ENCODE measurements around the gene PLA1A.
A peak's percentile ranks its signal among the peaks of the same experiment; 100 is the strongest.
"Not testable (repeated sequence)": the region's sequence is repeated elsewhere in the genome, so short reads cannot be mapped to it uniquely, and the experiment has no call there.

The PLA1A gene

DNA sequence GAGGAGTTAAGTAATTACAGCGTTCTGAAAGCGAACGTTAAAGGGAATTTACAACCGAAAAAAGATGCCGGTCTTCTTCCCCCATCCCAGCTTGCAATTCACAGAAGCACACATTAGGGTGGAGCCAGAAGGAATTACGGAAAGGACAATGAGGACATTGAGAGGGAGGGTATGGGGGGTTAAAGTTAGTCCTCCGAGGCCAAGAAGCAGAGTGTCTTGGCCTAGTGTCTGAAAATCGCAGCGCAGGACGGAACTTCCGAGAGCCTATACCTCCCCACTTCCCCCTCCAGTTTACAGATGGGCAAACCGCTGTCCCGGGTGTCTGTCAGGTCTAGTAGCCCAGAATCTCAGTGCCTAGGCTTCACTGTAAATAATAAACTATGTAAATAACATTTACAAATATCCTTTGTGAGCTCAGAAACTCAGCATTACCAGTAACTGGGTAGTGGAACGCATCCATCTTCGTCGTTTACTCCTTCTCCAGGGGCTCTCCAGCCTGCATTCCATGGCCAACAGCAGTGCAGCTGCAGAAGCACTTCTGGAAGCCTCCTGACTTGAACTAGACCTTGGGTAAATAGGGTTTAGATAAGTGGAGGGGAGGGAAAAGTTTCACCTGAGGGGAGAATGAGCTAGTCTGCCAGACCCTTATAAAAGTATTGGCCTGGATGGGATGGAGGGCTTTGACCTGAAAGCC lies 17.5 kb upstream of the PLA1A start:
- peak overlapping the region; percentile 92 for H3K9ac ChIP-seq (ENCODE audit: low read depth, low read length)
- no peaks in the 10 kb centered on the region for H3K27me3 ChIP-seq (ENCODE audit: control insufficient read depth, insufficient read depth, low read length)
- no peaks in the 10 kb centered on the region for H3K36me3 ChIP-seq (ENCODE audit: insufficient read depth, low read length)
- no peaks in the 10 kb centered on the region for H3K9me3 ChIP-seq (replicated peaks; ENCODE audit: low read length)
- H3K4me2 ChIP-seq (ENCODE audit: low read length): peak overlapping the region; percentile 88
- peak overlapping the region; percentile 74 for H3K4me3 ChIP-seq (ENCODE audit: low read length)
- peaks cover 15% of the 10 kb centered on the region for H3K4me1 ChIP-seq (ENCODE audit: control insufficient read depth, insufficient read depth, low read length)

DNA sequence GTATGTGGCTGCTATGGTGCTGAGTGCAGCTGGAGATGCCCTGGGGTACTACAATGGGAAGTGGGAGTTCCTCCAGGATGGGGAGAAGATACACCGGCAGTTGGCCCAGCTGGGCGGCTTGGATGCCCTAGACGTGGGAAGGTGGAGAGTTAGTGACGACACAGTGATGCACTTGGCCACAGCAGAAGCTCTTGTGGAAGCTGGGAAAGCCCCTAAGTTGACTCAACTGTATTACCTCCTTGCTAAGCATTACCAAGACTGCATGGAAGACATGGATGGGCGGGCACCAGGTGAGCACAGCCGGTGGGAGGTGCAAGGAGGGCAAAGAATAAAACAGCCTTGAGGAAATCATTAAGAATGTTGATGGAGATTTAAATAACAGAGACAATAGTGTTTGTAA lies 15.5 kb upstream of the PLA1A start:
- Histone ChIP-seq H3K9ac (ENCODE audit: low read depth, low read length) (no peak overlapping the region), H3K27me3 (ENCODE audit: control insufficient read depth, insufficient read depth, low read length) (no peaks in the 10 kb centered on the region), H3K4me1 (ENCODE audit: control insufficient read depth, insufficient read depth, low read length) (peaks cover 29% of the 10 kb centered on the region), H3K4me2 (ENCODE audit: low read length) (no peak overlapping the region), H3K4me3 (ENCODE audit: low read length) (no peak overlapping the region), H3K9me3 (replicated peaks; ENCODE audit: low read length) (no peaks in the 10 kb centered on the region), H3K36me3 (ENCODE audit: insufficient read depth, low read length) (no peaks in the 10 kb centered on the region)

DNA sequence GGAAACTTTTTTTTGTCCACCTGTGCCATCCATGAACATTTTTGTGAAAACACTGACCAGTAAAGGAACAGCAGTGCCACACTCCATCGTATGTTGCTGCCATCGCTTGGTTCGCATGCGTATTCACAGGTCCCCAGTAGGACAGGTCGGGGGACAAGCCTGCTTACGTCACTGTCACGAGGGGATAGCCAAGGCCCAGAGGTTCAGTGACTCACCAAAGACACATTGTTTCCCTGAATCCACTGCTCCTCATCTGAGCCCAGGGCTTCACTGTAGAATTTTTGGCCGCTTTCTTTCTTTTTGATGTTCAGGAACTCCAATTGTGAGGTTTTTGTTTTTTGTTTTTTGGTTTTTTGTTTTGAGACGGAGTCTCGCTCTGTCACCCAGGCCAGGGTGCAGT lies 12.5 kb upstream of the PLA1A start:
- Histone ChIP-seq H3K27me3 (ENCODE audit: control insufficient read depth, insufficient read depth, low read length) (no peaks in the 10 kb centered on the region), H3K4me2 (ENCODE audit: low read length) (no peak overlapping the region), H3K4me1 (ENCODE audit: control insufficient read depth, insufficient read depth, low read length) (peaks cover 23% of the 10 kb centered on the region), H3K4me3 (ENCODE audit: low read length) (no peak overlapping the region), H3K9me3 (replicated peaks; ENCODE audit: low read length) (no peaks in the 10 kb centered on the region), H3K9ac (ENCODE audit: low read depth, low read length) (peak overlapping the region; percentile 46), H3K36me3 (ENCODE audit: insufficient read depth, low read length) (no peaks in the 10 kb centered on the region)

DNA sequence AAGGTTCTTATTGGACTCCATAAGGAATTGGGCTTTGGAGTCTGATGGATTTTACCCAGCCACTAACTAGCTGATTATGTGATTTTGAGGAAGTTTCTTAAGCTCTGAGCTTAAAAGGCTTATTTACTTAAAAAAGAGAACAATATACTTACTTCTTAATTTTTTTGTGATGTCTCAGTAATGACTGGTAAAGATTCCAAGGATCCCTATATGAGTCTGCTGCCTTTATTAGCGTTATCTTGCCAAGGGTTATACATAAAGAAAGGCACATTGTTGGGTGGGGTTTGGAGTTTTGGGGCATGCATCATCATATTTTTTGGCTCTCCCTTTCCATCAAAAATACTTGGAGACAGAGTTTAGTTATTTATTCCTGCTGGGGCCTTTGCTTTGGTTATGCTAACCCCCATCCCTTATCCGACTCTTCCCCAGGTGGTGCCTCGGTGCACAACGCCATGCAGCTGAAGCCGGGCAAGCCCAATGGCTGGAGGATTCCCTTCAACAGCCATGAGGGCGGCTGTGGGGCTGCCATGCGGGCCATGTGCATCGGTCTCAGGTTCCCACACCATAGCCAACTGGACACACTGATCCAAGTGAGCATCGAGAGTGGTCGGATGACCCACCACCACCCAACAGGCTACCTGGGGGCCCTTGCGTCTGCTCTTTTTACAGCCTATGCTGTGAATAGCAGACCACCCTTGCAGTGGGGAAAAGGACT lies 11.7 kb upstream of the PLA1A start:
- Histone ChIP-seq H3K4me3 (ENCODE audit: low read length) (no peak overlapping the region), H3K4me1 (ENCODE audit: control insufficient read depth, insufficient read depth, low read length) (peaks cover 18% of the 10 kb centered on the region), H3K9me3 (replicated peaks; ENCODE audit: low read length) (no peaks in the 10 kb centered on the region), H3K9ac (ENCODE audit: low read depth, low read length) (peak overlapping the region; percentile 46), H3K4me2 (ENCODE audit: low read length) (peak overlapping the region; percentile 8), H3K27me3 (ENCODE audit: control insufficient read depth, insufficient read depth, low read length) (no peaks in the 10 kb centered on the region), H3K36me3 (ENCODE audit: insufficient read depth, low read length) (no peaks in the 10 kb centered on the region)

DNA sequence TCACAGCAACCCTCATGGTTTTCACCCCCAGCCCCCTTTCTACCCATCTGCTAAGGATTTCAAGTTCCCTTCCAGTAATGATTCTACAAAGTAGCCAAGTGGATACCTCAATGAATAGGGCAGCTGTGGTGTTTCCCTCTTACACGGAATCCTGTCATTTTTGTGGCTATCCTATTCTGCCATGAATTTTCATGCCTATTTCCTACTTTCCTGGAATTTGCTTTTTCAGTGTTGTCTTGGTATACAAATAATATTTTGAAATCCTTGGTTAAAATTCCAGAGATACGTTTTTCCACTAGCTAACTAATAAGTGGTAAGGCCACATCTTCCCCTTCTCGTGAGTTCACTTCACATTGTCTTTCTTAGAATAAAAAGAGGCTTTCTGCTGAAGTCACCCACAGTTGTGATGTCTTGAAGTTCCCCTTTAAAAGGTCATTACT lies 10.9 kb upstream of the PLA1A start:
- H3K4me2 ChIP-seq (ENCODE audit: low read length): no peak overlapping the region
- no peaks in the 10 kb centered on the region for H3K27me3 ChIP-seq (ENCODE audit: control insufficient read depth, insufficient read depth, low read length)
- H3K9ac ChIP-seq (ENCODE audit: low read depth, low read length): no peak overlapping the region
- no peak overlapping the region for H3K4me3 ChIP-seq (ENCODE audit: low read length)
- no peaks in the 10 kb centered on the region for H3K9me3 ChIP-seq (replicated peaks; ENCODE audit: low read length)
- H3K36me3 ChIP-seq (ENCODE audit: insufficient read depth, low read length): no peaks in the 10 kb centered on the region
- H3K4me1 ChIP-seq (ENCODE audit: control insufficient read depth, insufficient read depth, low read length): peaks cover 18% of the 10 kb centered on the region

DNA sequence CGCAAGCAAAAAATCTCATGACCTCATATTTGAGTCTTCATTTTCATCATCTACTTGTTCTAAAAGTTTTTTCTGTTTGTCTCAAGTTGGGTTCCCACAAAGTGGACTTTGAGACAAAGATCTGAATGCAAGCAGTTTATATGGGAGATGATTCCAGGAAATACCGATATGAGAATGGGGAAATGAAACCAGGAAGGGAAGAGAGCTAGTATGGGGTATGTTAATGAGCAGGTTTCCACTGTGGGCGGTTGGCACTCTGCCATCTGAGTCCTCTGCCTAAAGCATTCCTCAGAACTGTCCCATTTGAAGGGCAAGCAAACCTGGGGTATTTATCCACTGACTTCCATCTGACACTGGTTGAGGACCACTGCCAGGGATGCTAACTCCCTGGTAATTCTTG lies 9.6 kb upstream of the PLA1A start:
- Histone ChIP-seq H3K4me3 (ENCODE audit: low read length) (no peak overlapping the region), H3K4me2 (ENCODE audit: low read length) (no peak overlapping the region), H3K4me1 (ENCODE audit: control insufficient read depth, insufficient read depth, low read length) (peaks cover 18% of the 10 kb centered on the region), H3K27me3 (ENCODE audit: control insufficient read depth, insufficient read depth, low read length) (no peaks in the 10 kb centered on the region), H3K36me3 (ENCODE audit: insufficient read depth, low read length) (no peaks in the 10 kb centered on the region), H3K9me3 (replicated peaks; ENCODE audit: low read length) (no peaks in the 10 kb centered on the region), H3K9ac (ENCODE audit: low read depth, low read length) (no peak overlapping the region)

DNA sequence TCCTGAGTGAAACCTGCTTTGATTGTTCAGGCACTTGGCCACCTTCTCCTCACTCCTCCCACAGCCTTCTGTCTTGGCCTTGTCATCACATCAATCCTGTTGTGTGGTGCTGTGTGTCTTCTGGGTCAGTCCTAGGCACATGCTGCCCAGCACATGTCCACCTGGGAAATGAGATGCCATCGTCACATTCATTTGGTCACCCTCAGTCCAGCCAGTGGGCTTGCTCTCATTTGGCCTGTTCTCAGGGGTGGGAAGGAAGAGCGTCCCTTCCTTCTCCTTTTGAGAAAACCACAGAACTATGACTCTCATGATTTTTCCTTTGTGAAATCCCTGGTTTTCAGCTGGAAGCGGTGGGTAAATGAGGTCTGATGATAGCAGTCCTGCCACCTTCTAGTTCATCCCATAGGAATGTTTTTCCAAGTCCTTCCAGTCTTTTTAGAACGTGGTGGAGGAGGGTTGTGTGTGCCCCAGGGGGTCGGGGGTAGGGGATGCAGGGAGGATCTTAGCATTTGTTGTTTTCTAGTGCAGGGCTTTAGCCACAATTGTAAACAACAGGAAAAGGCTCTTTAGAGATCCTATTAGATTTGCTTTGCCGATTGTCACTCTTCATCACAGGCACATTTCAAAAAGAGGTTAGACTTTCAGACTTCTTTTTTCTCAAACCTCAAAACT lies 8.4 kb upstream of the PLA1A start:
- Histone ChIP-seq H3K4me1 (ENCODE audit: control insufficient read depth, insufficient read depth, low read length) (peaks cover 18% of the 10 kb centered on the region), H3K36me3 (ENCODE audit: insufficient read depth, low read length) (no peaks in the 10 kb centered on the region), H3K9me3 (replicated peaks; ENCODE audit: low read length) (no peaks in the 10 kb centered on the region), H3K4me2 (ENCODE audit: low read length) (no peak overlapping the region), H3K9ac (ENCODE audit: low read depth, low read length) (no peak overlapping the region), H3K27me3 (ENCODE audit: control insufficient read depth, insufficient read depth, low read length) (no peaks in the 10 kb centered on the region), H3K4me3 (ENCODE audit: low read length) (no peak overlapping the region)

DNA sequence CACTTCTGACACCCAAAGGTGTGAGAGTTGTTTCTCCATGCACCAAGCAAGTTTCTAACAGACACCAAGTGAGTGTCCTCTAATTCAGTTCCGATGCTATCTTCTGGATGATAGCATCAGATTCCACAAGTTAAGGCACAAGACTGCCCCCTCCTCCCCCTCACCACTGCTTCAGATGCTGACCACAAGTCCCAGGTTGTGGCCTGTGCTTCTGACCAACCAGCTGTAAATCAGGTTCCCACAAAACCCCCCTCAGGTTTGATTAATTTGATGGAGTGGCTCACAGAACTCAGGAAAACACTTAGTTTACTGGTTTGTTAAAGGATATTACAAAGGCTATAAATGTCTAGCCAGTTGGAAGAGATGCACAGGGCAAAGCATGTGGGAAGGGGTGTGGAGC lies 7.0 kb upstream of the PLA1A start:
- Histone ChIP-seq H3K4me3 (ENCODE audit: low read length) (no peak overlapping the region), H3K36me3 (ENCODE audit: insufficient read depth, low read length) (no peaks in the 10 kb centered on the region), H3K9ac (ENCODE audit: low read depth, low read length) (no peak overlapping the region), H3K4me1 (ENCODE audit: control insufficient read depth, insufficient read depth, low read length) (peaks cover 18% of the 10 kb centered on the region), H3K4me2 (ENCODE audit: low read length) (no peak overlapping the region), H3K27me3 (ENCODE audit: control insufficient read depth, insufficient read depth, low read length) (no peaks in the 10 kb centered on the region), H3K9me3 (replicated peaks; ENCODE audit: low read length) (no peaks in the 10 kb centered on the region)

DNA sequence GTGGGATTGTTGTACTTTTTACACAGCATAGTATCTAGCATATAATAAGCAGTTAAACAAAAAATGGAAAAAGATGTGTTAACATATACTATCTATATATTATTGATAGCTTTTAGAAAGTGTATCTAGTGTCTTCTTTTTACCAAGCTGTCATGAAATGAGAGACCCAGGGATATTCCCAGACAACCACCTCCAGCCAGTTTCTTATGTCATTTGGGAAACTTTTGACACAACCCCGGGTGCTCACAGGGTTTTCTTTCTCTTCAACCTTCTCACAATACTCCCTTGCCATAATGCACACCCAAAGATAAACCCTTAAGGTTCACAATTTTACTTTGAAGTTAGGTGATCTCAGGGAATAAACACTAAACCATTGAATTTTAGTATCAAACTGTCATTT lies 4.8 kb upstream of the PLA1A start:
- H3K36me3 ChIP-seq (ENCODE audit: insufficient read depth, low read length): no peaks in the 10 kb centered on the region
- H3K4me2 ChIP-seq (ENCODE audit: low read length): no peak overlapping the region
- H3K27me3 ChIP-seq (ENCODE audit: control insufficient read depth, insufficient read depth, low read length): no peaks in the 10 kb centered on the region
- no peak overlapping the region for H3K9ac ChIP-seq (ENCODE audit: low read depth, low read length)
- H3K4me3 ChIP-seq (ENCODE audit: low read length): no peak overlapping the region
- no peaks in the 10 kb centered on the region for H3K9me3 ChIP-seq (replicated peaks; ENCODE audit: low read length)
- H3K4me1 ChIP-seq (ENCODE audit: control insufficient read depth, insufficient read depth, low read length): peaks cover 23% of the 10 kb centered on the region

DNA sequence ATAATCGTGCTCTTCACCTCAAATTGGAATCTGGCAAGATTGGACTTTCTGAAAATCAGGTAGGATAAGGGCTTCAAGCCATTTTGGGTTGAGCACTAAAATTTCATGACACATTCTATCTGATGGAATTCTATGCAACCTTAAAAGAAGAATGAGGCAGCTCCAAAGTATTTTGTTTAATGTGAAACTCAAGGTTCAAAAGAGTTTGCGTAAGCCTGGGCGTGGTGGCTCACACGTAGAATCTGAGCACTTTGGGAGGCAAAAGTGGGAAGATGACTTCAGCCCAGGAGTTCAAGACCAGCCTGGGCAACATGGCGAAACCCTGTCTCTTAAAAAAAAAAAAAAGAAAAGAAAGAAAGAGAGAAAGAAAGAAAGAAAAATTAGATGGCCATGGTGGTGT lies 3.6 kb upstream of the PLA1A start:
- no peaks in the 10 kb centered on the region for H3K36me3 ChIP-seq (ENCODE audit: insufficient read depth, low read length)
- H3K4me1 ChIP-seq (ENCODE audit: control insufficient read depth, insufficient read depth, low read length): peaks cover 22% of the 10 kb centered on the region
- H3K9me3 ChIP-seq (replicated peaks; ENCODE audit: low read length): no peaks in the 10 kb centered on the region
- no peaks in the 10 kb centered on the region for H3K27me3 ChIP-seq (ENCODE audit: control insufficient read depth, insufficient read depth, low read length)
- H3K9ac ChIP-seq (ENCODE audit: low read depth, low read length): no peak overlapping the region
- no peak overlapping the region for H3K4me3 ChIP-seq (ENCODE audit: low read length)
- H3K4me2 ChIP-seq (ENCODE audit: low read length): no peak overlapping the region

DNA sequence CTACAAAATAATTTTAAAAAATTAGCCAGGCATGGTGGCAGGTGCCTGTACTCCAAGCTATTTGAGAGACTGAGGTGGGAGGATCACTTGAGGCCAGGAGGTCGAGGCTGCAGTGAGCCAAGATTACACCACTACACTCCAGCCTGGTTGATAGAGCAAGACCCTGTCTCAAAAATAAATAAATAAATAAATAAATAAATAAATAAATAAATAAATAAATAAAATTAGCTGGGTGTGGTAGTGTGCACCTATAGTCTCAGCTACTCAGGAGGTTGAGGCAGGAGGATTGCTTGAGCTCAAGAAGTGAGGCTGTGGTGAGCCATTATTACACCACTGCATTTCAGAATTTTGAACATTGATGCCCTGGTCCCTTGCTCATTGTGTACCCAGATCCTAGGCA lies 2.8 kb upstream of the PLA1A start:
- peaks cover 21% of the 10 kb centered on the region for H3K4me1 ChIP-seq (ENCODE audit: control insufficient read depth, insufficient read depth, low read length)
- not testable (repeated sequence) for H3K36me3 ChIP-seq (ENCODE audit: insufficient read depth, low read length)

More for the DNA sequence above, 2.8 kb upstream of the PLA1A start:
- H3K27me3 ChIP-seq (ENCODE audit: control insufficient read depth, insufficient read depth, low read length); H3K4me2 ChIP-seq (ENCODE audit: low read length); H3K4me3 ChIP-seq (ENCODE audit: low read length); H3K9me3 ChIP-seq (replicated peaks; ENCODE audit: low read length): not testable (repeated sequence)
- peak overlapping the region; percentile 65 for H3K9ac ChIP-seq (ENCODE audit: low read depth, low read length)

Data from skeletal muscle satellite cell (primary cell).